H1 (cell line): Measurements from ENCODE around the gene LARP1.

Experiments
- BRCA1 ChIP-seq: IDR thresholded peaks from 2 replicates; pipeline ENCODE4 v1.6.1; 2012; ENCODE audit warnings: low read depth, low read length, improper control_type of control experiment
- KDM1A ChIP-seq: fragments of 200-600, 300-600 bp; sonication (generic); IDR thresholded peaks from 2 replicates; pipeline ENCODE4 v1.7.1; 2016; ENCODE audit warnings: mild to moderate bottlenecking, low read length, borderline replicate concordance
- PHF8 ChIP-seq: fragments of 200-600 bp; sonication (generic); conservative IDR thresholded peaks from 2 replicates; pipeline ENCODE4 v1.7.1; 2012; ENCODE audit warnings: low read depth, mild to moderate bottlenecking, inconsistent platforms, low read length, moderate library complexity
- SIRT6 ChIP-seq: IDR thresholded peaks from one replicate; pipeline ENCODE4 v1.7.1; 2012; ENCODE audit warnings: low read length, inconsistent platforms
- SP2 ChIP-seq: IDR thresholded peaks from 2 replicates; pipeline ENCODE4 v1.6.1; 2012; ENCODE audit warnings: mild to moderate bottlenecking, low read length, inconsistent platforms
- TAF1 ChIP-seq: IDR thresholded peaks from 2 replicates; pipeline ENCODE4 v1.6.1; 2011; ENCODE audit warnings: mild to moderate bottlenecking, low read depth, low read length
- TF ChIP-seq, protein P1 (sequence below), 3 experiments: IDR thresholded peaks; 1 replicate in 2 of 3; 2 replicates in 1 of 3; pipeline versions ENCODE4 v1.5.1 to v1.6.1; 2011; ENCODE audit warnings: low read length in 3 of 3, mild to moderate bottlenecking in 3 of 3, inconsistent platforms in 2 of 3, low read depth in 1 of 3, moderate library complexity in 1 of 3; ENCODE audit not compliant: insufficient read depth in 1 of 3; ENCODE audit errors: control extremely low read depth in 1 of 3
- TF ChIP-seq, protein P2 (sequence below): IDR thresholded peaks from 2 replicates; pipeline ENCODE4 v1.6.1; 2012; ENCODE audit warnings: inconsistent platforms

DNA sequence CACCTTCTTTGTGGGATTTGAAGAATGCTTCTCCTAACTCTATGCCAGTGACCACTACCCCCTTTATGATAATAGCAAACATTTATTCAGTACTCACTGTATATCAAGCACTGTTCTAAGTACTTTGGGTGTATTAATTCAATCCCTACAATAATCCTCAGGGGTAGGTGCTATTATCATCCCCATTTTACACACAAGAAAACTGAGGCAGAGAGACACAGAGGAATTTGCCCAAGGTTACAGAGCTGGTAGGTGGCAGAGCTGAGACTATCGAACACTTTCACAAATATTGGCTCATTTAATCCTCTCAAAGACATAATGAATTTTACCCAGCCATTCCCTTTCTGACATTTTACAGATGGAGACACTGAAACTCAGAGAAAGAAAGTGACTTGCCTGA, 9.8 kb upstream of the LARP1 start:
- TF ChIP-seq KDM1A: no peak
- no peak for TF ChIP-seq SIRT6
- TF ChIP-seq, protein P1, sequence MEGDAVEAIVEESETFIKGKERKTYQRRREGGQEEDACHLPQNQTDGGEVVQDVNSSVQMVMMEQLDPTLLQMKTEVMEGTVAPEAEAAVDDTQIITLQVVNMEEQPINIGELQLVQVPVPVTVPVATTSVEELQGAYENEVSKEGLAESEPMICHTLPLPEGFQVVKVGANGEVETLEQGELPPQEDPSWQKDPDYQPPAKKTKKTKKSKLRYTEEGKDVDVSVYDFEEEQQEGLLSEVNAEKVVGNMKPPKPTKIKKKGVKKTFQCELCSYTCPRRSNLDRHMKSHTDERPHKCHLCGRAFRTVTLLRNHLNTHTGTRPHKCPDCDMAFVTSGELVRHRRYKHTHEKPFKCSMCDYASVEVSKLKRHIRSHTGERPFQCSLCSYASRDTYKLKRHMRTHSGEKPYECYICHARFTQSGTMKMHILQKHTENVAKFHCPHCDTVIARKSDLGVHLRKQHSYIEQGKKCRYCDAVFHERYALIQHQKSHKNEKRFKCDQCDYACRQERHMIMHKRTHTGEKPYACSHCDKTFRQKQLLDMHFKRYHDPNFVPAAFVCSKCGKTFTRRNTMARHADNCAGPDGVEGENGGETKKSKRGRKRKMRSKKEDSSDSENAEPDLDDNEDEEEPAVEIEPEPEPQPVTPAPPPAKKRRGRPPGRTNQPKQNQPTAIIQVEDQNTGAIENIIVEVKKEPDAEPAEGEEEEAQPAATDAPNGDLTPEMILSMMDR (IDR thresholded peaks at IDR 0.05; ENCODE audit: control extremely low read depth in 1 of 3, insufficient read depth in 1 of 3, low read depth in 1 of 3, low read length in 3 of 3): no peak
- TF ChIP-seq, protein P2, sequence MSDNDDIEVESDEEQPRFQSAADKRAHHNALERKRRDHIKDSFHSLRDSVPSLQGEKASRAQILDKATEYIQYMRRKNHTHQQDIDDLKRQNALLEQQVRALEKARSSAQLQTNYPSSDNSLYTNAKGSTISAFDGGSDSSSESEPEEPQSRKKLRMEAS: no peak
- TF ChIP-seq TAF1: no peak
- no peak for TF ChIP-seq BRCA1
- TF ChIP-seq SP2: no peak
- TF ChIP-seq PHF8: no peak
